VCaP (cell line): ENCODE results near the gene GBP6.

Experiments
- H3K27ac ChIP-seq: fragments of 450-650 bp; 2 replicates; pipeline ENCODE4 v1.5.1; 2017
- TF ChIP-seq, protein P1 (sequence below): fragments of 450-650 bp; conservative IDR thresholded peaks from 2 replicates; pipeline ENCODE4 v1.5.1; 2017; ENCODE audit warnings: mild to moderate bottlenecking, moderate library complexity

GBP6 gene

DNA sequence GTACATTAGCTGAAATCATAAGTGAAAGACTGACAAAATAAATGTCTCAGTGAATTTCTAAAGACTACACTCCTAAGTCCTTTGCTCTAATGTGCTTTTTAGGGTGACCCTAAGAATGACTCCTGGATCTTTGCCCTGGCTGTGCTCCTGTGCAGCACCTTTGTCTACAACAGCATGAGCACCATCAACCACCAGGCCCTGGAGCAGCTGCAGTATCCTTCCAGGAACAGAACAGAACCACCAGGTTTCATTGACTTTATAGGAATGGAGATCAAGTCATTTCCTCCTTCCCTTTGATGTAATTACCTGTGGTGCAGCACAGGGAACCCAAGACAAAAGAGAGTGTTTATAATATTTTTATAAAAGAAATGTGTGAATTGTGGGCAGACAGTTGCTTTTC is 14.1 kb downstream of the GBP6 start:
- no peak overlapping the region for H3K27ac ChIP-seq
- TF ChIP-seq, protein P1, sequence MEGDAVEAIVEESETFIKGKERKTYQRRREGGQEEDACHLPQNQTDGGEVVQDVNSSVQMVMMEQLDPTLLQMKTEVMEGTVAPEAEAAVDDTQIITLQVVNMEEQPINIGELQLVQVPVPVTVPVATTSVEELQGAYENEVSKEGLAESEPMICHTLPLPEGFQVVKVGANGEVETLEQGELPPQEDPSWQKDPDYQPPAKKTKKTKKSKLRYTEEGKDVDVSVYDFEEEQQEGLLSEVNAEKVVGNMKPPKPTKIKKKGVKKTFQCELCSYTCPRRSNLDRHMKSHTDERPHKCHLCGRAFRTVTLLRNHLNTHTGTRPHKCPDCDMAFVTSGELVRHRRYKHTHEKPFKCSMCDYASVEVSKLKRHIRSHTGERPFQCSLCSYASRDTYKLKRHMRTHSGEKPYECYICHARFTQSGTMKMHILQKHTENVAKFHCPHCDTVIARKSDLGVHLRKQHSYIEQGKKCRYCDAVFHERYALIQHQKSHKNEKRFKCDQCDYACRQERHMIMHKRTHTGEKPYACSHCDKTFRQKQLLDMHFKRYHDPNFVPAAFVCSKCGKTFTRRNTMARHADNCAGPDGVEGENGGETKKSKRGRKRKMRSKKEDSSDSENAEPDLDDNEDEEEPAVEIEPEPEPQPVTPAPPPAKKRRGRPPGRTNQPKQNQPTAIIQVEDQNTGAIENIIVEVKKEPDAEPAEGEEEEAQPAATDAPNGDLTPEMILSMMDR, result no peak

DNA sequence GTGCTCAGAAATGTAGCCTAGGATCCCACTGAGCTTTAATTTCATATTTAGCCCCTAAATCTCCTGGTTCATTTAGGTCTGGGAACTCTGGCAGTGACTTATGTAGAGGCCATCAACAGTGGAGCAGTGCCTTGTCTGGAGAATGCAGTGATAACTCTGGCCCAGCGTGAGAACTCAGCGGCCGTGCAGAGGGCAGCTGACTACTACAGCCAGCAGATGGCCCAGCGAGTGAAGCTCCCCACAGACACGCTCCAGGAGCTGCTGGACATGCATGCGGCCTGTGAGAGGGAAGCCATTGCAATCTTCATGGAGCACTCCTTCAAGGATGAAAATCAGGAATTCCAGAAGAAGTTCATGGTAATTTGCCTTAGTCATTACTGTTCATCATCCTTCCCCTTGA is 17.8 kb downstream of the GBP6 start:
- TF ChIP-seq, protein P1, result no peak; the same call in 1 of the 2 replicates
- H3K27ac ChIP-seq, result no peak overlapping the region

DNA sequence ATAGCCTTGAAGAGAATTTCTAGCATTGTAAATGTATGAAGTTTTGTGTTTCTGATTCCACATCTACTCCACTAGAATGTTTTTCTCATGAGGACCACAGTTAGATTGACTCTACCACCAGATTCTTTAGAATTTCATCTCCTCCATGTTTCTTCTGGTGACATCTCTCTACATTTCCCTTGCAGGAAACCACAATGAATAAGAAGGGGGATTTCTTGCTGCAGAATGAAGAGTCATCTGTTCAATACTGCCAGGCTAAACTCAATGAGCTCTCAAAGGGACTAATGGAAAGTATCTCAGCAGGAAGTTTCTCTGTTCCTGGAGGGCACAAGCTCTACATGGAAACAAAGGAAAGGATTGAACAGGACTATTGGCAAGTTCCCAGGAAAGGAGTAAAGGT is 18.6 kb downstream of the GBP6 start:
- TF ChIP-seq, protein P1, result no peak
- H3K27ac ChIP-seq, result no peak overlapping the region

DNA sequence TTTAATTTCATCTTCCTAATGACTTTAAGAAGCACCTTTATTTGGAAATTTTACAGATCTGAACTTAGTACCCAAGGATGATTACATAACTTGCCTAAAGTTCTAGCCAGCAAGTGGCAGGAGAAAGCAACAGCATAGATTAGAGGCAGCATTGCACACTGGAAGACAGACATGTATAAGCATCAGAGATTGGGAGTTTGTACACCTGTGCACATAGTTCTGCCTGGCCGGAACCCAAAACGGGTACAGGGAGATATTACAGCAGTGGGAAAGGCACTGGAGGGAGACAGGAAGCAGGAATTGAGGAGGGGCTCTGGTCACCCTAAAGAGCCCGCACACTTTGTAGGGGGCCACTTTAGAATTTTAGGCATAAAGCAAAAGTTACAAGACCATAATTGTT is 19.3 kb downstream of the GBP6 start:
- TF ChIP-seq, protein P1, result no peak
- H3K27ac ChIP-seq, result no peak overlapping the region

DNA sequence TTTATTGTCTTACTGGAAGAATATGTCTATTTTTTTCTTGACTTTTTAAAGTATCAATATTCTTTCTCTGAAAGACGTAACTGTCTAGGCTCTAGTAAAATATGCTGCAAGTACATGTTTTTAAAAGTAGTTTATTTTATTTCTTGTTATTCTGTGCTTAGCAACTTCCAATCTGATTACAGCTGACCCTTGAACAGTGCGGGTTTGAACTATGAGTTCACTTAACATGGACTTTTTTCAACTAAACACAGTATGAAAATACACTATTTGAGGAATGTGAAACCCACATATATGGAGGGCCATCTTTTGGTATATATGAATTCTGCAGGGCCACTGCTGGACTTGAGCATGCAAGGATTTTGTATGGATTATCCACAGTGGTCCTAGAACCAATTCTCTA is 26.8 kb downstream of the GBP6 start:
- TF ChIP-seq, protein P1, result no peak
- H3K27ac ChIP-seq, result no peak overlapping the region

DNA sequence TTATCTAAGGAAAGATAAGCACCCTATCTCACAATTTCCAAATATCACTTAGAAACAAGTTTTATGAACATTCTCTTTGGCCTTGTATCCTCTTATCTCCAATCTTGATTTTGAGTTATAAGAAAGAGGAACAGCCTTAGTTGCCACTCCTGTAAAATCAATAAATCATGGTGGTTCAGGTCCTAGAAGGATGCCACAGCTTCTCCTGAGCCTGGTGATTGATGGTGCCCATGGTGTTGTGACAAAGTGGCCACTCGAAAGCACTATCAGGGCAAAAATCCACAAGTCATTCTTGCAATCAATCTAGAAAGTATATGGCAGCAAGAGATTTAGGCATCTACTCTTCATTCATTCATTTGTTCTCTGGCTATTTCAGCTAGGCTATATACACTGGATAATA is 27.8 kb downstream of the GBP6 start:
- no peak overlapping the region for H3K27ac ChIP-seq
- TF ChIP-seq, protein P1, result no peak

DNA sequence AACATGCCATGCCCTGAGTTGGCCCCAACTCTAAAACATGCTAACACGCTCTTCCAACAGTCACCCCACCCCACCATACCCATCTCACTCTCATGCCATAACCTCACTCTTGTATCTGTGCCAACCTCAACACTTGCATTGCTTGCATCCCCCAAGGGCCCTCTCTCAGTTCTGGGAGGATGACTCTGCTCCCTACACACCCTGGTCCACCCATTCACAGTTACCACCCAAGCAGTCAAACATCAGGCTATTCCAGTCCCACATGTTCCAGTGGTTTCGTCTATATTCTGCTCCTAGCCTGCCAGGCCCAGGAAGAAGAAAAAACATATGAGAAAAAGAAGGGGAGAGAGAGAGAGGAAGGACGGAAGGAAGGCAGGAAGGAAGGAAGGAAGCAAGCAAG is 31.0 kb downstream of the GBP6 start:
- TF ChIP-seq, protein P1, result no peak
- no peak overlapping the region for H3K27ac ChIP-seq

DNA sequence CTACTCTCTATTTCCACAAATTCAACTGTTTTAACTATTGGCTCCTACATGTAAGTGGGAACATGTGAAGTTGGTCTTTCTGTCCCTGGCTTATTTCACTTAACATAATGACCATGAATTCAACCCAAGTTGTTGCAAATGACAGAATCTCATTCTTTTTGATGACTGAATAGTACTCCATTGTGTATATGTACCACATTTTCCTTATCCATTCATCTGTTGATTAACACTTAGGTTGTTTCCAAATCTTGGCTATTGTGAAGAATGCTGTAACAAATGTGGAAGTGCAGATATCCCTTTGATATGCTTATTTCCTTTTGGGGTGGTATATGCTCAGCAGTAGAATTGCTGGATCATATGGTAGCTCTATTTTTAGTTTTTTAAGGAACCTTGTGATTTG is 33.0 kb downstream of the GBP6 start:
- TF ChIP-seq, protein P1, result no peak

More for the DNA sequence above, 33.0 kb downstream of the GBP6 start:
- H3K27ac ChIP-seq, result no peak overlapping the region
